ENCODE measurements around the gene ATP1A4. TPM values are rescaled to one million over a fixed set of nuclear protein-coding genes. Genes with fewer than 3 reads are reported as not detected.

The ATP1A4 gene
- total and polyA plus RNA-seq, 2 of the 8 experiments (the other 6 are each of a cell fraction or from before 2014, with no cell fraction given), result 0.48 to 0.61 TPM

- Histone ChIP-seq H4K91ac (replicated peaks; ENCODE audit: insufficient read length, low read length) (no peak overlapping the region), H3K4me2 (ENCODE audit: insufficient read depth in 1 of 2, low read depth in 2 of 2, low read length in 2 of 2) (no peak overlapping the region), H4K8ac (ENCODE audit: extremely low read depth, insufficient read depth, low read length) (no peak overlapping the region), H3K27ac (ENCODE audit: low read depth, low read length) (no peak overlapping the region), H2BK12ac (ENCODE audit: low read depth, low read length) (no peak overlapping the region), H3K9me3 (ENCODE audit: insufficient read depth in 2 of 2, low read depth in 1 of 2, low read length in 1 of 2) (no peaks in the 10 kb centered on the region), H3K27me3 (replicated peaks in 1 of 4; ENCODE audit: control insufficient read depth in 3 of 4, extremely low read depth in 1 of 4, insufficient read depth in 3 of 4, low read length in 3 of 4) (no peaks in the 10 kb centered on the region), H4K20me1 (replicated peaks in 1 of 2; ENCODE audit: control insufficient read depth in 1 of 2, insufficient read depth in 2 of 2, low read length in 2 of 2) (peaks cover 0 to 2% of the 10 kb centered on the region in 2 experiments), H3K4me1 (replicated peaks in 1 of 4; ENCODE audit: control insufficient read depth in 3 of 4, insufficient read depth in 4 of 4, low read length in 3 of 4) (no peaks in the 10 kb centered on the region), H2BK120ac (replicated peaks; ENCODE audit: low read depth, low read length) (no peak overlapping the region), H2AK5ac (ENCODE audit: low read depth, low read length) (no peak overlapping the region), H3K23ac (ENCODE audit: insufficient read length) (no peak overlapping the region), H3K4me3 (ENCODE audit: extremely low read depth in 1 of 4, insufficient read depth in 2 of 4, low read depth in 3 of 4, low read length in 4 of 4) (no peak overlapping the region), H2BK20ac (ENCODE audit: low read length) (no peak overlapping the region), H3K23me2 (ENCODE audit: low read depth, low read length) (no peaks in the 10 kb centered on the region), H3K14ac (ENCODE audit: insufficient read length) (no peak overlapping the region), H3K4ac (replicated peaks; ENCODE audit: insufficient read length, low read depth, low read length) (no peak overlapping the region), H2BK15ac (ENCODE audit: low read length) (no peak overlapping the region), H3K18ac (ENCODE audit: extremely low read depth, low read length) (no peak overlapping the region), H4K5ac (ENCODE audit: insufficient read length, low read depth, low read length) (no peak overlapping the region), H2AFZ (ENCODE audit: low read length) (no peak overlapping the region), H3K56ac (replicated peaks; ENCODE audit: insufficient read length, low read depth, low read length) (no peak overlapping the region), H3K79me1 (ENCODE audit: low read depth, low read length) (no peaks in the 10 kb centered on the region), H3K36me3 (ENCODE audit: control insufficient read depth in 2 of 4, insufficient read depth in 4 of 4, low read length in 3 of 4) (peaks cover 21 to 79% (median 54%) of the 10 kb centered on the region in 4 experiments), H3K79me2 (ENCODE audit: control insufficient read depth in 1 of 2, insufficient read depth in 2 of 2, low read length in 2 of 2) (no peaks in the 10 kb centered on the region), H3K9ac (replicated peaks in 1 of 4; ENCODE audit: extremely low read depth in 1 of 4, low read depth in 3 of 4, low read length in 3 of 4) (no peak overlapping the region), H2BK5ac (ENCODE audit: low read depth, low read length) (no peak overlapping the region)
- TF ChIP-seq SIRT6 (IDR thresholded peaks at IDR 0.05; ENCODE audit: low read length) (no peak), HDAC2 (IDR thresholded peaks at IDR 0.05; ENCODE audit: borderline replicate concordance in 1 of 2, low read depth in 2 of 2, low read length in 2 of 2) (no peak)
- ChIA-PET POLR2A (ENCODE audit: partially characterized antibody) (interaction anchor here (0.9 to 1.1 kb wide), 2 partner anchors 15 to 34 kb away, joined by 3 to 6 read pairs; partner anchors contain the start of gene DCAF8), CTCF (ENCODE audit: partially characterized antibody) (interaction anchor here (0.7 to 3.4 kb wide), 15 partner anchors 9 to 150 kb away, joined by 3 to 28 read pairs (median 5); no protein-coding TSS in a partner anchor)
- no peak for DNase-seq (ENCODE audit: low read depth in 1 of 2, low spot score in 2 of 2)
- no peak for FAIRE-seq
Measured at GRCh38 chr1:160228431-160228830, 77.0 kb downstream of the ATP1A4 start.
